GM19397 (cell line): ENCODE measurements around the gene VCPKMT.
A peak's percentile ranks its signal among the peaks of the same experiment; 100 is the strongest.
"Not testable (repeated sequence)": the region's sequence is repeated elsewhere in the genome, so short reads cannot be mapped to it uniquely, and the experiment has no call there.

Experiments used
- ATAC-seq: cut with Tn5 transposase; IDR thresholded peaks from one replicate; pipeline ENCODE4 v1.9.1; 2021; ENCODE audit warnings: mild to moderate bottlenecking, moderate library complexity; ENCODE audit not compliant: unreplicated experiment

VCPKMT gene

GRCh38 chr14:50093496-50093895 lies 22.9 kb downstream of the VCPKMT start:
- ATAC-seq = no peak

- no peak for ATAC-seq
These were observed 24.3 kb downstream of the VCPKMT start for GRCh38 chr14:50092006-50092555.

- no peak for ATAC-seq
These were observed 25.0 kb downstream of the VCPKMT start for GRCh38 chr14:50091240-50091913.

GRCh38 chr14:50089208-50089607 lies 27.2 kb downstream of the VCPKMT start:
- no peak for ATAC-seq

- no peak for ATAC-seq
These were observed 27.6 kb downstream of the VCPKMT start for GRCh38 chr14:50088731-50089130.

GRCh38 chr14:50088117-50088515 lies 28.3 kb downstream of the VCPKMT start:
- ATAC-seq = no peak

GRCh38 chr14:50087341-50088116 lies 28.8 kb downstream of the VCPKMT start:
- ATAC-seq = no peak

- no peak for ATAC-seq
These were observed 30.1 kb downstream of the VCPKMT start for GRCh38 chr14:50086321-50086711.

- ATAC-seq = peak; percentile 59
These were observed 30.6 kb downstream of the VCPKMT start for GRCh38 chr14:50085570-50086320.

- ATAC-seq = no peak
These were observed 31.7 kb downstream of the VCPKMT start for GRCh38 chr14:50084666-50085065.

- peak; percentile 30 for ATAC-seq
These were observed 32.7 kb downstream of the VCPKMT start for GRCh38 chr14:50083467-50084337.

GRCh38 chr14:50082784-50083466 lies 33.4 kb downstream of the VCPKMT start:
- ATAC-seq = peak; percentile 67

- no peak for ATAC-seq
These were observed 34.0 kb downstream of the VCPKMT start for GRCh38 chr14:50082308-50082742.

GRCh38 chr14:50079103-50079502 lies 37.3 kb downstream of the VCPKMT start:
- ATAC-seq = not testable (repeated sequence)

GRCh38 chr14:50073663-50074062 lies 42.7 kb downstream of the VCPKMT start:
- ATAC-seq = not testable (repeated sequence)

GRCh38 chr14:50072395-50072794 lies 44.0 kb downstream of the VCPKMT start:
- ATAC-seq = no peak

- ATAC-seq = no peak
These were observed 45.4 kb downstream of the VCPKMT start for GRCh38 chr14:50070840-50071548.

GRCh38 chr14:50070230-50070629 lies 46.1 kb downstream of the VCPKMT start:
- no peak for ATAC-seq

GRCh38 chr14:50069325-50069724 lies 47.0 kb downstream of the VCPKMT start:
- ATAC-seq = no peak
